Measurements from ENCODE around the gene PHLDB2.

- TF ChIP-seq MYC (IDR thresholded peaks at IDR 0.05; ENCODE audit: low read depth, low read length) = no peak
- TF ChIP-seq, protein P1, sequence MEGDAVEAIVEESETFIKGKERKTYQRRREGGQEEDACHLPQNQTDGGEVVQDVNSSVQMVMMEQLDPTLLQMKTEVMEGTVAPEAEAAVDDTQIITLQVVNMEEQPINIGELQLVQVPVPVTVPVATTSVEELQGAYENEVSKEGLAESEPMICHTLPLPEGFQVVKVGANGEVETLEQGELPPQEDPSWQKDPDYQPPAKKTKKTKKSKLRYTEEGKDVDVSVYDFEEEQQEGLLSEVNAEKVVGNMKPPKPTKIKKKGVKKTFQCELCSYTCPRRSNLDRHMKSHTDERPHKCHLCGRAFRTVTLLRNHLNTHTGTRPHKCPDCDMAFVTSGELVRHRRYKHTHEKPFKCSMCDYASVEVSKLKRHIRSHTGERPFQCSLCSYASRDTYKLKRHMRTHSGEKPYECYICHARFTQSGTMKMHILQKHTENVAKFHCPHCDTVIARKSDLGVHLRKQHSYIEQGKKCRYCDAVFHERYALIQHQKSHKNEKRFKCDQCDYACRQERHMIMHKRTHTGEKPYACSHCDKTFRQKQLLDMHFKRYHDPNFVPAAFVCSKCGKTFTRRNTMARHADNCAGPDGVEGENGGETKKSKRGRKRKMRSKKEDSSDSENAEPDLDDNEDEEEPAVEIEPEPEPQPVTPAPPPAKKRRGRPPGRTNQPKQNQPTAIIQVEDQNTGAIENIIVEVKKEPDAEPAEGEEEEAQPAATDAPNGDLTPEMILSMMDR (IDR thresholded peaks at IDR 0.05; ENCODE audit: low read depth, low read length) = no peak
Observed at GRCh38 chr3:111872979-111873378, 13.9 kb downstream of the PHLDB2 start.

All from NB4 (cell line).